ENCODE measurements around the gene HOXD3.

GRCh38 chr2:176174824-176175708 lies 18.0 kb downstream of the HOXD3 start:
- no peak for TF ChIP-seq CTCF (IDR thresholded peaks at IDR 0.05; ENCODE audit: low read depth, low read length, missing input control)
- TF ChIP-seq GABPA (IDR thresholded peaks at IDR 0.05 in 1 of 2, conservative IDR thresholded peaks at IDR 0.05 in 1 of 2): no peak

Measured in liver (tissue), 3 donors.